ENCODE results near the gene PLPPR1. TPM values are rescaled to one million over a fixed set of nuclear protein-coding genes. Genes with fewer than 3 reads are reported as not detected.

Gene PLPPR1
- total RNA-seq, 1 experiment from 2014 or later, result 2.4 TPM

DNA sequence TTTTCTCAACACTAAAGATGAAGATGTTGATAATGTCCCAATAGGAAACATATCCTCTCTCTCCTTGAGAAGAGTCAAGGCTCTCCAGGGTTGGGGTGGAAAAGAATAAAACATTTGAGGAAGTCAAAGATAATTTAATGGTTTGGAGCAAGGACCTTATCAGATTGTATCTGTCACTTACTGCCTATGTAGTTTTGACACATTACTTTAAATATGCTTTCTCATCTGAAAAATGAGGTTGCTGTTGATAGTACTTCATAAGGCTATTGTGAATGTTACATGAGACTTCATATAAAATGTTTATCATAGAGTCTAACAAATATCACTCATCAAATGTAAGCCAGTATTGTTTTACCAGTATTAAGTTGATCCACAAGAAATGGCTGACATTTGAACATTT is 307.6 kb downstream of the PLPPR1 start:
- H3K27me3 ChIP-seq (ENCODE audit: insufficient read depth, low read length), result no peaks in the 10 kb centered on the region
- H3K18ac ChIP-seq (ENCODE audit: insufficient read length, low read depth, low read length), result no peak overlapping the region
- H4K8ac ChIP-seq (replicated peaks; ENCODE audit: insufficient read length, low read depth, low read length), result no peak overlapping the region
- no peak overlapping the region for H3K27ac Mint-ChIP-seq
- no peak overlapping the region for H3K27ac ChIP-seq (ENCODE audit: insufficient read length, low read depth, low read length)
- H3K4ac ChIP-seq (ENCODE audit: low read depth, low read length), result no peak overlapping the region
- no peak overlapping the region for H3K4me2 ChIP-seq (ENCODE audit: insufficient read depth, insufficient read length, low read length)
- H2BK5ac ChIP-seq (ENCODE audit: insufficient read length, low read length), result no peak overlapping the region
- H2AFZ ChIP-seq (ENCODE audit: low read length), result no peak overlapping the region
- no peak overlapping the region for H3K56ac ChIP-seq (ENCODE audit: insufficient read length, low read depth, low read length)
- no peaks in the 10 kb centered on the region for H3K23me2 ChIP-seq (ENCODE audit: insufficient read length, low read depth, low read length, poor library complexity, severe bottlenecking)
- TF ChIP-seq, protein P1, sequence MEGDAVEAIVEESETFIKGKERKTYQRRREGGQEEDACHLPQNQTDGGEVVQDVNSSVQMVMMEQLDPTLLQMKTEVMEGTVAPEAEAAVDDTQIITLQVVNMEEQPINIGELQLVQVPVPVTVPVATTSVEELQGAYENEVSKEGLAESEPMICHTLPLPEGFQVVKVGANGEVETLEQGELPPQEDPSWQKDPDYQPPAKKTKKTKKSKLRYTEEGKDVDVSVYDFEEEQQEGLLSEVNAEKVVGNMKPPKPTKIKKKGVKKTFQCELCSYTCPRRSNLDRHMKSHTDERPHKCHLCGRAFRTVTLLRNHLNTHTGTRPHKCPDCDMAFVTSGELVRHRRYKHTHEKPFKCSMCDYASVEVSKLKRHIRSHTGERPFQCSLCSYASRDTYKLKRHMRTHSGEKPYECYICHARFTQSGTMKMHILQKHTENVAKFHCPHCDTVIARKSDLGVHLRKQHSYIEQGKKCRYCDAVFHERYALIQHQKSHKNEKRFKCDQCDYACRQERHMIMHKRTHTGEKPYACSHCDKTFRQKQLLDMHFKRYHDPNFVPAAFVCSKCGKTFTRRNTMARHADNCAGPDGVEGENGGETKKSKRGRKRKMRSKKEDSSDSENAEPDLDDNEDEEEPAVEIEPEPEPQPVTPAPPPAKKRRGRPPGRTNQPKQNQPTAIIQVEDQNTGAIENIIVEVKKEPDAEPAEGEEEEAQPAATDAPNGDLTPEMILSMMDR (conservative IDR thresholded peaks at IDR 0.05), result no peak
- H3K79me2 ChIP-seq (ENCODE audit: insufficient read depth, low read length), result no peaks in the 10 kb centered on the region
- no peak overlapping the region for H3K9ac ChIP-seq (ENCODE audit: extremely low read depth, insufficient read length, low read length)
- no peaks in the 10 kb centered on the region for H3K4me1 ChIP-seq (ENCODE audit: insufficient read depth, low read length)
- no peak overlapping the region for H2BK20ac ChIP-seq (ENCODE audit: low read depth, low read length, poor library complexity, severe bottlenecking)
- H2BK120ac ChIP-seq (ENCODE audit: low read depth, low read length, poor library complexity, severe bottlenecking), result no peak overlapping the region
- H3K23ac ChIP-seq (ENCODE audit: insufficient read length, low read depth, low read length), result no peak overlapping the region
- H3K4me1 Mint-ChIP-seq, result peaks cover 4 to 8% of the 10 kb centered on the region in 2 experiments
- H3K14ac ChIP-seq (ENCODE audit: insufficient read depth, low read length), result no peak overlapping the region
- no peak overlapping the region for H2AK5ac ChIP-seq (ENCODE audit: insufficient read length, low read length)
- H3K79me1 ChIP-seq (ENCODE audit: insufficient read depth, low read depth, low read length, poor library complexity, severe bottlenecking), result no peaks in the 10 kb centered on the region
- H3T11ph ChIP-seq (ENCODE audit: low read length), result no peak overlapping the region
- H4K20me1 ChIP-seq (ENCODE audit: control insufficient read depth, insufficient read depth, insufficient read length), result no peaks in the 10 kb centered on the region
- peaks cover 0 to 7% of the 10 kb centered on the region in 2 experiments; a peak in 3 of 5 replicates for H3K9me3 Mint-ChIP-seq
- no peak overlapping the region for H4K5ac ChIP-seq (ENCODE audit: insufficient read length, low read depth, low read length)
- H3K4me3 Mint-ChIP-seq, result no peak overlapping the region
- no peak overlapping the region for H4K91ac ChIP-seq (ENCODE audit: insufficient read length, low read depth, low read length)
- H2BK15ac ChIP-seq (ENCODE audit: low read depth, low read length), result no peak overlapping the region
- H3K36me3 Mint-ChIP-seq (ENCODE audit: insufficient read depth in 1 of 3, low read depth in 3 of 3), result peaks cover 0 to 9% (median 0%) of the 10 kb centered on the region in 3 experiments; a peak in 2 of 7 replicates
- DNase-seq, result no peak
- no peak overlapping the region for H2BK12ac ChIP-seq (ENCODE audit: insufficient read length, low read depth, low read length)
- H3K9me3 ChIP-seq (ENCODE audit: control insufficient read depth, low read depth, low read length), result no peaks in the 10 kb centered on the region
- H3K27me3 Mint-ChIP-seq (ENCODE audit: low read depth), result no peaks in the 10 kb centered on the region; the same call in 1 of the 2 replicates
